Testis (tissue), 2 donors: ENCODE measurements around the gene RHOBTB3.

Experiments
- POLR2A ChIP-seq: fragments of 450-650 bp; IDR thresholded peaks from one replicate; pipeline ENCODE4 v1.6.1; 2017; ENCODE audit warnings: antibody characterized with exemption, mild to moderate bottlenecking, moderate library complexity
- TF ChIP-seq, protein P1 (sequence below), 3 experiments: fragments of 450-650 bp in 2 of 3; fragments of 200-600 bp in 1 of 3; sonication (generic) in 1 of 3; IDR thresholded peaks; one replicate each; pipeline ENCODE4 v1.5.1; 2016 to 2019; ENCODE audit warnings: antibody characterized with exemption in 3 of 3, mild to moderate bottlenecking in 2 of 3, moderate library complexity in 1 of 3

DNA sequence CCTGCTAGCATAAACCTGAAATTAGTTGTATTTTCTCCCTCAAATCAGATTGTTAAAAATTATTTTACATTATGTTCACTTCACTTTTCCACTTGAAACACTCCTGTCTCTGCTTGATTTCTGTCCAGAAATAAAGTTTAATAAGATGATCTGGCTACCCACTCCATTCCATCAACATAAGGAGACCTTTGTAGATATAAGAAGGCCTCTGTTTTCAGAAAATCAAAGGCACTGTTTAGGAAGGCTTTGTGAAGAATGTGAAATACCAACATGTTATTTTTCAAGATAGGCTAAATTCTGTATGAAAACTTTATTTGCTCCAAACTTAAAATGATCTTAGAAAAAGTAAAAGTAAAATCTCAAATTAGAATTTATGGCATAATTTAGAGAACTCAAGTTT lies 15.1 kb downstream of the RHOBTB3 start:
- TF ChIP-seq, protein P1, sequence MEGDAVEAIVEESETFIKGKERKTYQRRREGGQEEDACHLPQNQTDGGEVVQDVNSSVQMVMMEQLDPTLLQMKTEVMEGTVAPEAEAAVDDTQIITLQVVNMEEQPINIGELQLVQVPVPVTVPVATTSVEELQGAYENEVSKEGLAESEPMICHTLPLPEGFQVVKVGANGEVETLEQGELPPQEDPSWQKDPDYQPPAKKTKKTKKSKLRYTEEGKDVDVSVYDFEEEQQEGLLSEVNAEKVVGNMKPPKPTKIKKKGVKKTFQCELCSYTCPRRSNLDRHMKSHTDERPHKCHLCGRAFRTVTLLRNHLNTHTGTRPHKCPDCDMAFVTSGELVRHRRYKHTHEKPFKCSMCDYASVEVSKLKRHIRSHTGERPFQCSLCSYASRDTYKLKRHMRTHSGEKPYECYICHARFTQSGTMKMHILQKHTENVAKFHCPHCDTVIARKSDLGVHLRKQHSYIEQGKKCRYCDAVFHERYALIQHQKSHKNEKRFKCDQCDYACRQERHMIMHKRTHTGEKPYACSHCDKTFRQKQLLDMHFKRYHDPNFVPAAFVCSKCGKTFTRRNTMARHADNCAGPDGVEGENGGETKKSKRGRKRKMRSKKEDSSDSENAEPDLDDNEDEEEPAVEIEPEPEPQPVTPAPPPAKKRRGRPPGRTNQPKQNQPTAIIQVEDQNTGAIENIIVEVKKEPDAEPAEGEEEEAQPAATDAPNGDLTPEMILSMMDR (IDR thresholded peaks at IDR 0.05), result no peak
- TF ChIP-seq POLR2A, result no peak
